Fibroblast of skin of right biceps (primary cell): ENCODE measurements around the gene HIP1.
"Not testable (repeated sequence)": the region's sequence is repeated elsewhere in the genome, so short reads cannot be mapped to it uniquely, and the experiment has no call there.

Source experiments
- DNase-seq: peaks from one replicate; pipeline ENCODE4 v3.0.0-alpha.2; 2013

The HIP1 gene

GRCh38 chr7:75485355-75485978, 253.3 kb downstream of the HIP1 start:
- not testable (repeated sequence) for DNase-seq
